ENCODE results near the gene PLIN3. TPM values are rescaled to one million over a fixed set of nuclear protein-coding genes. Genes with fewer than 3 reads are reported as not detected.
"Not testable (repeated sequence)": the region's sequence is repeated elsewhere in the genome, so short reads cannot be mapped to it uniquely, and the experiment has no call there.

PLIN3 gene
- total RNA-seq, 4 donors from 2014 or later, result 18.5 to 66.3 (median 34.7) TPM

GRCh38 chr19:4823577-4823976 is 43.9 kb downstream of the PLIN3 start:
- Histone ChIP-seq H3K9me3 (no peaks in the 10 kb centered on the region), H3K36me3 (peaks cover 0 to 30% of the 10 kb centered on the region in 2 donors), H3K4me3 (no peak overlapping the region), H3K4me1 (no peaks in the 10 kb centered on the region), H3K27me3 (no peaks in the 10 kb centered on the region), H3K27ac (no peak overlapping the region)
- no peak for TF ChIP-seq EP300 (IDR thresholded peaks at IDR 0.05)
- no peak for TF ChIP-seq POLR2AphosphoS5 (IDR thresholded peaks at IDR 0.05)
- no peak for TF ChIP-seq POLR2A (IDR thresholded peaks at IDR 0.05)
- TF ChIP-seq CTCF (IDR thresholded peaks at IDR 0.05), result no peak
- 67 to 75% methylated on average over 4 to 6 of the region's 6 CpGs for WGBS, 2 donors (ENCODE audit: low coverage in 1 of 2)
- ATAC-seq, result no peak

- not testable (repeated sequence) for H3K4me3 ChIP-seq, H3K27ac ChIP-seq, ATAC-seq, H3K27me3 ChIP-seq, H3K9me3 ChIP-seq, H3K4me1 ChIP-seq
- H3K36me3 ChIP-seq, result peaks cover 0 to 42% of the 10 kb centered on the region in 2 donors
- 100% methylated on average over 5 of the region's 7 CpGs; no CpG with 5 or more reads in 1 of the 2 donors for WGBS, 2 donors (ENCODE audit: low coverage in 1 of 2)
These were observed 45.1 kb downstream of the PLIN3 start for GRCh38 chr19:4822354-4822753.

GRCh38 chr19:4821265-4821664 is 46.2 kb downstream of the PLIN3 start:
- Histone ChIP-seq H3K27me3 (no peaks in the 10 kb centered on the region), H3K4me3 (no peak overlapping the region), H3K9me3 (no peaks in the 10 kb centered on the region), H3K36me3 (peaks cover 0 to 53% of the 10 kb centered on the region in 2 donors), H3K4me1 (peaks cover 0 to 2% (median 0%) of the 10 kb centered on the region in 3 donors), H3K27ac (no peak overlapping the region)
- TF ChIP-seq CTCF (IDR thresholded peaks at IDR 0.05) (no peak), EP300 (IDR thresholded peaks at IDR 0.05) (no peak), POLR2A (IDR thresholded peaks at IDR 0.05) (no peak), POLR2AphosphoS5 (IDR thresholded peaks at IDR 0.05) (no peak)
- 67 to 90% methylated on average over 4 of the region's 4 CpGs for WGBS, 2 donors (ENCODE audit: low coverage in 1 of 2)
- no peak for ATAC-seq

GRCh38 chr19:4817467-4818277 is 49.8 kb downstream of the PLIN3 start:
- Histone ChIP-seq H3K27ac (no peak overlapping the region), H3K27me3 (no peaks in the 10 kb centered on the region), H3K9me3 (no peaks in the 10 kb centered on the region), H3K4me1 (peaks cover 0 to 27% (median 12%) of the 10 kb centered on the region in 3 donors), H3K4me3 (no peak overlapping the region), H3K36me3 (peaks cover 0 to 44% of the 10 kb centered on the region in 2 donors)
- TF ChIP-seq CTCF (IDR thresholded peaks at IDR 0.05), result no peak
- no peak for TF ChIP-seq POLR2AphosphoS5 (IDR thresholded peaks at IDR 0.05)
- TF ChIP-seq POLR2A (IDR thresholded peaks at IDR 0.05), result no peak
- no peak for TF ChIP-seq EP300 (IDR thresholded peaks at IDR 0.05)
- no peak for ATAC-seq
- 82 to 100% methylated on average over 2 to 6 of the region's 32 CpGs for WGBS, 2 donors (ENCODE audit: low coverage in 1 of 2)

- no peak for ATAC-seq
- no peaks in the 10 kb centered on the region for H3K9me3 ChIP-seq
- H3K27ac ChIP-seq, result no peak overlapping the region
- H3K4me3 ChIP-seq, result no peak overlapping the region
- H3K27me3 ChIP-seq, result no peaks in the 10 kb centered on the region
- WGBS, 2 donors (ENCODE audit: low coverage in 1 of 2), result 94% methylated on average over 3 of the region's 16 CpGs; no CpG with 5 or more reads in 1 of the 2 donors
- TF ChIP-seq POLR2A (IDR thresholded peaks at IDR 0.05), result no peak
- TF ChIP-seq POLR2AphosphoS5 (IDR thresholded peaks at IDR 0.05), result no peak
- no peak for TF ChIP-seq EP300 (IDR thresholded peaks at IDR 0.05)
- no peak for TF ChIP-seq CTCF (IDR thresholded peaks at IDR 0.05)
- peaks cover 0 to 39% of the 10 kb centered on the region in 2 donors for H3K36me3 ChIP-seq
- H3K4me1 ChIP-seq, result peaks cover 0 to 31% (median 14%) of the 10 kb centered on the region in 3 donors
These were observed 50.6 kb downstream of the PLIN3 start for GRCh38 chr19:4816950-4817278.

Data from gastroesophageal sphincter (tissue), 4 donors.